Measurements from ENCODE around the gene BAD.

BAD gene

GRCh38 chr11:64240435-64241240 is 43.8 kb downstream of the BAD start, which contains the start of gene FKBP2:
Gene FKBP2, plus strand, starts transcription at chr11:64241095. Its CDS starts 1,293 bp downstream, at chr11:64242388.
- DNase-seq (ENCODE audit: extremely low spot score): peak; percentile 96
- CTCF ChIA-PET: interaction anchor here (1.0 to 1.6 kb wide), 2 partner anchors 36 to 64 kb away, joined by 3 to 6 read pairs; no protein-coding TSS in a partner anchor
- TF ChIP-seq NFRKB (IDR thresholded peaks at IDR 0.05) (no peak), BHLHE40 (IDR thresholded peaks at IDR 0.05; ENCODE audit: borderline replicate concordance) (no peak), ELF4 (IDR thresholded peaks at IDR 0.05) (no peak), CTBP1 (IDR thresholded peaks at IDR 0.05; ENCODE audit: borderline replicate concordance) (no peak), L3MBTL2 (conservative IDR thresholded peaks at IDR 0.05) (peak; percentile 33; the same call in 1 of the 2 replicates), SP1 (IDR thresholded peaks at IDR 0.05) (no peak), SUZ12 (IDR thresholded peaks at IDR 0.05) (no peak), ARNT (IDR thresholded peaks at IDR 0.05) (no peak), ZNF384 (IDR thresholded peaks at IDR 0.05) (no peak), FOXA1 (IDR thresholded peaks at IDR 0.05) (no peak), LEF1 (IDR thresholded peaks at IDR 0.05; ENCODE audit: borderline replicate concordance) (no peak), FOXM1 (IDR thresholded peaks at IDR 0.05; ENCODE audit: borderline replicate concordance) (peak; percentile 61), HDGF (IDR thresholded peaks at IDR 0.05; ENCODE audit: borderline replicate concordance) (0 out of 2 replicates have a peak, but pooled peaks have one; percentile 14), TARDBP (IDR thresholded peaks at IDR 0.05) (no peak), FOXK2 (IDR thresholded peaks at IDR 0.05) (no peak)
- TF ChIP-seq, protein P1, sequence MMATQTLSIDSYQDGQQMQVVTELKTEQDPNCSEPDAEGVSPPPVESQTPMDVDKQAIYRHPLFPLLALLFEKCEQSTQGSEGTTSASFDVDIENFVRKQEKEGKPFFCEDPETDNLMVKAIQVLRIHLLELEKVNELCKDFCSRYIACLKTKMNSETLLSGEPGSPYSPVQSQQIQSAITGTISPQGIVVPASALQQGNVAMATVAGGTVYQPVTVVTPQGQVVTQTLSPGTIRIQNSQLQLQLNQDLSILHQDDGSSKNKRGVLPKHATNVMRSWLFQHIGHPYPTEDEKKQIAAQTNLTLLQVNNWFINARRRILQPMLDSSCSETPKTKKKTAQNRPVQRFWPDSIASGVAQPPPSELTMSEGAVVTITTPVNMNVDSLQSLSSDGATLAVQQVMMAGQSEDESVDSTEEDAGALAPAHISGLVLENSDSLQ (IDR thresholded peaks at IDR 0.05): no peak
- POLR2A ChIA-PET: interaction anchor here (0.7 to 8.3 kb wide), 10 partner anchors 9 to 77 kb away, joined by 3 to 59 read pairs (median 5); partner anchors contain the start of genes DNAJC4, NUDT22, PRDX5 and STIP1

DNA sequence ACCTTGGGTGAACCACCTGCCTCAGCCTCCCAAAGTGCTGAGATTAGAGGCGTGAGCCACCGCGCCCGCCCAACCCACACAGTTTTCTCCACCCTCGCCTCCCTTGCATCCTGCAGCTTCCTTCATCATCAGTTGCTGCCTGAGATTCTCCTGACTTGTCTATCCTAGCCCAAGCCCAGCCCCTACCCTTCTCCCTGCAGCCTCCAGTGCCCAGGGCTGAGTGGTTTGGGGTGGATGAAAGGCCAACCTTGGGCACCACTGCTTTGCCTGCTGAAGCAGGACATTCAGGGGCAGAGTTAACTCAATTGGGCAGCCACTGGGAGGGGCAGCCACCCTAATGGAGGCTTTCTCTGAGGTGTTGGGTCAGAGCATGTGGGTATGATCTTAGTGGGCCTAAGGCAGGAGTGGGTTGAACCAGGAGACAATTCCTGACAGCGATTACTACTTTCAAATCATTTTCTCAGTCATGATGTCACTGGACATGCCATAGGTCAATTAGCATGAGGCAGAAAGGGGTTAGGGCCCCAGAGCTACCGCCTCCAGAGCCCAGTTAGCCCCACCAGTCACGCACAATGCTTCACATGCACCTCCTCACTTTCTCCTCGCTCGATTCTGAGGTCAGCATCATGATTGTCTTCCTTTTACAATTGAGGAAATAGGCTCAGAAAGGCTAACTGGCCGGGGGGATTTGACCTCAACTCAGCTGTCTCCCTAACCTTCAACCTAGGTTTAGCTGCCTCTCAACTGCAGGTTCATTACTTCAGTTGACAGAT is 44.6 kb downstream of the BAD start:
- no peak for DNase-seq (ENCODE audit: extremely low spot score)
- TF ChIP-seq LEF1 (IDR thresholded peaks at IDR 0.05; ENCODE audit: borderline replicate concordance): no peak
- no peak for TF ChIP-seq FOXK2 (IDR thresholded peaks at IDR 0.05)
- no peak for TF ChIP-seq SP1 (IDR thresholded peaks at IDR 0.05)
- no peak for TF ChIP-seq SUZ12 (IDR thresholded peaks at IDR 0.05)
- no peak for TF ChIP-seq ARNT (IDR thresholded peaks at IDR 0.05)
- TF ChIP-seq ZNF384 (IDR thresholded peaks at IDR 0.05): no peak
- CTCF ChIA-PET: interaction anchor here (1.2 to 1.7 kb wide), 2 partner anchors 35 to 65 kb away, joined by 3 to 4 read pairs; partner anchors contain the start of gene ESRRA
- POLR2A ChIA-PET: interaction anchor here (1.0 to 3.8 kb wide), 5 partner anchors 12 to 55 kb away, joined by 3 to 13 read pairs (median 4); partner anchors contain the start of genes NUDT22, PLCB3, STIP1 and TRPT1

GRCh38 chr11:64238999-64239398 is 45.5 kb downstream of the BAD start:
- TF ChIP-seq FOXM1 (IDR thresholded peaks at IDR 0.05; ENCODE audit: borderline replicate concordance): no peak
- TF ChIP-seq SUZ12 (IDR thresholded peaks at IDR 0.05): no peak
- TF ChIP-seq LEF1 (IDR thresholded peaks at IDR 0.05; ENCODE audit: borderline replicate concordance): no peak
- TF ChIP-seq, protein P1 (IDR thresholded peaks at IDR 0.05): no peak
- TF ChIP-seq CTBP1 (IDR thresholded peaks at IDR 0.05; ENCODE audit: borderline replicate concordance): no peak
- no peak for TF ChIP-seq SP1 (IDR thresholded peaks at IDR 0.05)
- TF ChIP-seq ELF4 (IDR thresholded peaks at IDR 0.05): no peak
- TF ChIP-seq ARNT (IDR thresholded peaks at IDR 0.05): no peak
- no peak for TF ChIP-seq HDGF (IDR thresholded peaks at IDR 0.05; ENCODE audit: borderline replicate concordance)
- TF ChIP-seq L3MBTL2 (conservative IDR thresholded peaks at IDR 0.05): no peak
- no peak for TF ChIP-seq ZNF384 (IDR thresholded peaks at IDR 0.05)
- TF ChIP-seq BHLHE40 (IDR thresholded peaks at IDR 0.05; ENCODE audit: borderline replicate concordance): no peak
- TF ChIP-seq NFRKB (IDR thresholded peaks at IDR 0.05): no peak
- no peak for TF ChIP-seq FOXA1 (IDR thresholded peaks at IDR 0.05)
- no peak for DNase-seq (ENCODE audit: extremely low spot score)
- ChIA-PET CTCF (interaction anchor here (1.2 to 1.7 kb wide), 2 partner anchors 34 to 66 kb away, joined by 3 to 4 read pairs; partner anchors contain the start of gene ESRRA), POLR2A (interaction anchor here (1.0 to 3.8 kb wide), 6 partner anchors 8 to 54 kb away, joined by 3 to 13 read pairs (median 4); partner anchors contain the start of genes NUDT22, PLCB3, PPP1R14B and STIP1)

GRCh38 chr11:64238076-64238475 is 46.4 kb downstream of the BAD start:
- TF ChIP-seq NFRKB (IDR thresholded peaks at IDR 0.05) (no peak), ARNT (IDR thresholded peaks at IDR 0.05) (no peak), SUZ12 (IDR thresholded peaks at IDR 0.05) (no peak)
- POLR2A ChIA-PET: interaction anchor here (1.0 to 3.8 kb wide), 3 partner anchors 9 to 53 kb away, joined by 3 to 13 read pairs (median 10); partner anchors contain the start of genes NUDT22, PPP1R14B, STIP1 and TRPT1

DNA sequence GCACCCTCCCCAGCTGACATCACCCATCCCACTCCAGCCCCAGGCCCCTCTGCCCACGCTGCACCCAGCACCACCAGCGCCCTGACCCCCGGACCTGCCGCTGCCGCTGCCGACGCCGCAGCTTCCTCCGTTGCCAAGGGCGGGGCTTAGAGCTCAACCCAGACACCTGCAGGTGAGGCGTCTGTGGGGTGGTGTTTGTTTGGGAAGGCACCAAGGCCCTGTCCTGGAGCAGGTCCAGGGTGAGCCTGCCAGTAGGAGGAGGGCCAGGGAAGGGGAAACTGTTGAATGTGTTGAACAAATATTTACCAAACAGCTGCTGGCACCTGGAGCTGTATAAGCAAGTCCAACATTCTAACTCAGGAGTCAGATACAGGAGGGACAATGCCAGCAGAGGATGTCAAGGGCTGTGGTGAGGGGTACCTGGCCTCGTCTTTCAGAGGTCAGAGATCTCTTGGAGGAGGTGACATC is 46.9 kb downstream of the BAD start:
- ChIA-PET CTCF (interaction anchor here (0.7 kb wide), 1 partner anchor 45 kb away, joined by 3 read pairs; no protein-coding TSS in a partner anchor), POLR2A (interaction anchor here (2.5 to 3.8 kb wide), 3 partner anchors 9 to 52 kb away, joined by 8 to 13 read pairs (median 12); partner anchors contain the start of genes PPP1R14B and STIP1)
- DNase-seq (ENCODE audit: extremely low spot score): no peak
- no peak for TF ChIP-seq BHLHE40 (IDR thresholded peaks at IDR 0.05; ENCODE audit: borderline replicate concordance)

More at GRCh38 chr11:64238076-64238475, 46.4 kb downstream of the BAD start:
- CTCF ChIA-PET: no interaction called here
- DNase-seq (ENCODE audit: extremely low spot score): no peak
